ENCODE data around the gene PBX4. TPM values are rescaled to one million over a fixed set of nuclear protein-coding genes. Genes with fewer than 3 reads are reported as not detected.
A peak's percentile ranks its signal among the peaks of the same experiment; 100 is the strongest.

The PBX4 gene
- polyA plus RNA-seq, 1 experiment, result 0.63 TPM

DNA sequence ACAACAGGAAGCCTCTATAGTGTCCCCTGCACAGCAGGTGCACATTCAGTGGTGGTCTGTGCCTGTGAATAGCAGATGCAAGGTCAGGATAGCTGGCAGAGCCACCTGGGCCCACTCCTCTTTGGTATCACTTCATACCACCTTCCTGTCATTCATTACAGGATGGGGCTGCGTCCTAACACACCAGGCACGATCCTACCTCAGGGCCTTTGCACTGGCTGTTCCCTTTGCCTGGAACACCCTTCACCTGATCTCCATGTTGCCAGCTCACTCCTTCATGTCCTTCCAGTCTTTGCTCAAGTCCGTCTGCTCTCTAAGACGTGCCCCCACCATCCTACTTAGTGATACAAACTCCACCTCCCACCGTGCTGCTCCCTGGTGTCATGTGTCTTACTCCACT lies 14.2 kb upstream of the PBX4 start:
- Histone ChIP-seq H3K27ac (ENCODE audit: low read depth, low read length) (no peak overlapping the region), H3K9me3 (ENCODE audit: control insufficient read depth, insufficient read depth, low read length) (peaks cover 4% of the 10 kb centered on the region; the same call in 1 of the 2 replicates), H3K27me3 (ENCODE audit: control insufficient read depth, insufficient read depth, low read length) (no peaks in the 10 kb centered on the region), H3K4me3 (ENCODE audit: low read depth, low read length) (no peak overlapping the region)
- POLR2A ChIA-PET, result no interaction called here
- CTCF ChIA-PET, result no interaction called here
- DNase-seq (ENCODE audit: low read depth, low spot score), result no peak
- TF ChIP-seq, protein P1, sequence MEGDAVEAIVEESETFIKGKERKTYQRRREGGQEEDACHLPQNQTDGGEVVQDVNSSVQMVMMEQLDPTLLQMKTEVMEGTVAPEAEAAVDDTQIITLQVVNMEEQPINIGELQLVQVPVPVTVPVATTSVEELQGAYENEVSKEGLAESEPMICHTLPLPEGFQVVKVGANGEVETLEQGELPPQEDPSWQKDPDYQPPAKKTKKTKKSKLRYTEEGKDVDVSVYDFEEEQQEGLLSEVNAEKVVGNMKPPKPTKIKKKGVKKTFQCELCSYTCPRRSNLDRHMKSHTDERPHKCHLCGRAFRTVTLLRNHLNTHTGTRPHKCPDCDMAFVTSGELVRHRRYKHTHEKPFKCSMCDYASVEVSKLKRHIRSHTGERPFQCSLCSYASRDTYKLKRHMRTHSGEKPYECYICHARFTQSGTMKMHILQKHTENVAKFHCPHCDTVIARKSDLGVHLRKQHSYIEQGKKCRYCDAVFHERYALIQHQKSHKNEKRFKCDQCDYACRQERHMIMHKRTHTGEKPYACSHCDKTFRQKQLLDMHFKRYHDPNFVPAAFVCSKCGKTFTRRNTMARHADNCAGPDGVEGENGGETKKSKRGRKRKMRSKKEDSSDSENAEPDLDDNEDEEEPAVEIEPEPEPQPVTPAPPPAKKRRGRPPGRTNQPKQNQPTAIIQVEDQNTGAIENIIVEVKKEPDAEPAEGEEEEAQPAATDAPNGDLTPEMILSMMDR (IDR thresholded peaks at IDR 0.05; ENCODE audit: low read depth, low read length), result no peak

DNA sequence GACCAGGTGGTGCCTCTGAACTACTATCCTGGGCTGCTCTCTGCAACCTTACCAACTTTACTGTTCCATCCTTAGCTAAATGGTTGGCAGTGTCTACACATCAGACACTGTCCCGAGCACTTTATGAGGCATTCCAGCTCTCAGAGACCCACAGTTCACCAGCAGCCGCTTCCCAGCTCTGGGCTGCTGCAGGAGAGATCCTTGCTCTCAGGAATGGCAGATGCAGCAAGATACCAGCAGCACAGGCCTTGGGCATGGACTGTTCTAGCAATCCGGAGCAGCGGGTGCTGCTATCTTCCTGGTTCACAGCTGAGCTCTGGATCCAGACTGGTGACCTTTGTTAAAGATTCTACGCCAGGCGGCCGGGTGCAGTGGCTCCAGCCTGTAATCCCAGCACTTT lies 12.9 kb upstream of the PBX4 start:
- no peak overlapping the region for H3K4me3 ChIP-seq (ENCODE audit: low read depth, low read length)
- no peak overlapping the region for H3K27ac ChIP-seq (ENCODE audit: low read depth, low read length)
- peaks cover 4% of the 10 kb centered on the region; the same call in 1 of the 2 replicates for H3K9me3 ChIP-seq (ENCODE audit: control insufficient read depth, insufficient read depth, low read length)
- TF ChIP-seq, protein P1 (IDR thresholded peaks at IDR 0.05; ENCODE audit: low read depth, low read length), result no peak
- no peak for DNase-seq (ENCODE audit: low read depth, low spot score)
- H3K27me3 ChIP-seq (ENCODE audit: control insufficient read depth, insufficient read depth, low read length), result no peaks in the 10 kb centered on the region
- POLR2A ChIA-PET, result interaction anchor here (0.8 kb wide), 1 partner anchor 190 kb away, joined by 3 read pairs; the partner anchor contains the start of gene ZNF506
- CTCF ChIA-PET, result interaction anchor here (1.5 kb wide), 1 partner anchor 12 kb away, joined by 4 read pairs; the partner anchor contains the start of gene GMIP

DNA sequence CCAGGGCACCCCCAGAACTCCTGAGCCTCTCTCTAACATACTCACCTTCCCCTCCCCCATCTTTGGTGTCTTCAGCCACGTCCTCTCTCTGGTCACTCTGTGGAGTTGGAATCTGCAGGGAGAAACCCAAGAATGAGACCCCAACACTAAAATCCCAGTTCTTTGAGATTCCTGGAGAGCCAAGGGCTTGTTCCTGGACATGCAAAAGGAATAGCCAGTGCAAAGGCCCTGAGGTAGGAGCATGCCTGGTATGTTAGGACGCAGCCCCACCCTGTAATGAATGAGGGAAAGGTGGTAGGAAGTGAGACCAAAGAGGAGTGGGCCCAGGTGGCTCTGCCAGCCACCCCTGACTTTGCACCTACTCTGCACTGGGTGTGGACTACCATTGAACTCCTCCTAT lies 11.9 kb upstream of the PBX4 start:
- peaks cover 4% of the 10 kb centered on the region; the same call in 1 of the 2 replicates for H3K9me3 ChIP-seq (ENCODE audit: control insufficient read depth, insufficient read depth, low read length)
- H3K27ac ChIP-seq (ENCODE audit: low read depth, low read length), result no peak overlapping the region
- TF ChIP-seq, protein P1 (IDR thresholded peaks at IDR 0.05; ENCODE audit: low read depth, low read length), result no peak
- H3K27me3 ChIP-seq (ENCODE audit: control insufficient read depth, insufficient read depth, low read length), result no peaks in the 10 kb centered on the region
- CTCF ChIA-PET, result no interaction called here
- no peak overlapping the region for H3K4me3 ChIP-seq (ENCODE audit: low read depth, low read length)
- DNase-seq (ENCODE audit: low read depth, low spot score), result no peak
- POLR2A ChIA-PET, result no interaction called here

DNA sequence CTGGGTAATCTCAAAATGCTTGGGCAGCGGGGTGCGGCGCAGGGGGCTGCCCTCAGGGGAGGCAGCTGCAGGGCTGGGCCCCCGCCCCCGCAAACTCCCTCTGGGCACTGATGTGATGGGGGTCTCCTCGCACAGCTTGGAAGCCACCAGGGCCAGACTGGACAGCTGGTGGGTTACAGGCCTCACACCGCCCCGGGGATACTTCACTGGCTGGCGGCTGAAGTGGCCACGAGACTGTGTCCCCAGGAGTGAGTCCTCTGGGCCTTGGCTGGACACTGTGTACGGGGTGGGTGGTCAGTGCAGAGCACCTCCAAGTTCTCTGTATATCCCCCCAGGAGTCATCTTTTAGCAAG lies 11.6 kb upstream of the PBX4 start:
- Histone ChIP-seq H3K27me3 (ENCODE audit: control insufficient read depth, insufficient read depth, low read length) (no peaks in the 10 kb centered on the region), H3K9me3 (ENCODE audit: control insufficient read depth, insufficient read depth, low read length) (peaks cover 4% of the 10 kb centered on the region; the same call in 1 of the 2 replicates), H3K27ac (ENCODE audit: low read depth, low read length) (no peak overlapping the region), H3K4me3 (ENCODE audit: low read depth, low read length) (no peak overlapping the region)
- ChIA-PET CTCF (no interaction called here), POLR2A (no interaction called here)
- DNase-seq (ENCODE audit: low read depth, low spot score), result no peak
- TF ChIP-seq, protein P1 (IDR thresholded peaks at IDR 0.05; ENCODE audit: low read depth, low read length), result no peak

DNA sequence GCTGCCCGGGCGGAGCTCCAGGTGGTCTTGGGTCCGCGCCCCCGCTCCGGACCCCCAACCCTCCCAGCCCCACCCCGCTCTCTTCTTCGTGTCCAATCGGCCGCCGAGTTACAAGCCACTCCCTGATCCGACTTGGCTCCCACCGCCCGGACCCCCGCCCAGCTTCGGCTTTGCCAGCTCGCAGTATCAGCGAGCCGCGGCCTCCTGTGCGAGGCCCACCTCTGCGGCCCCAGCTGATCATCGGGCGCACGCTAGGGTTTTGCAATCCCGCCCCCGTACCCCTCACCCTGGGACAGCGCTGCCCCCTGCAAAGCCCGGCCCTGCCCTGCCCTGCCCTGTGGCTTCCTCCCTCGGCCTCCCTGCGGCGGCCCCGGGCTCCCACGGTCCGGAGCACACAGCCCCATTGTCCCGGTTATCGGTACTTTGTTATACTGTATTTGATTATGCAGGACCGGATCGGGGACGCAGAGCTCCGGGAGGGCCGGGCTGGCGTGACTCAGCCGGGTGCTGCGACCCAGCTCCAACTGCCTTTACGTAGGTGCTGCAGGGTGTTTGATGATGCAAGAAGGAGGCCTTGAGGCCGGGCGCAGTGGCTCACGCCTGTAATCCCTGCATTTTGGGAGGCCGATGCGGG lies 10.1 kb upstream of the PBX4 start:
- H3K9me3 ChIP-seq (ENCODE audit: control insufficient read depth, insufficient read depth, low read length), result peaks cover 4% of the 10 kb centered on the region; the same call in 1 of the 2 replicates
- H3K4me3 ChIP-seq (ENCODE audit: low read depth, low read length), result peak overlapping the region; percentile 43
- TF ChIP-seq, protein P1 (IDR thresholded peaks at IDR 0.05; ENCODE audit: low read depth, low read length), result no peak
- no peak for DNase-seq (ENCODE audit: low read depth, low spot score)
- H3K27ac ChIP-seq (ENCODE audit: low read depth, low read length), result no peak overlapping the region
- no peaks in the 10 kb centered on the region for H3K27me3 ChIP-seq (ENCODE audit: control insufficient read depth, insufficient read depth, low read length)
- POLR2A ChIA-PET, result no interaction called here
- CTCF ChIA-PET, result interaction anchor here (0.9 kb wide), 1 partner anchor 99 kb away, joined by 3 read pairs; no protein-coding TSS in a partner anchor

Measured in AG04450 (cell line).